Anterior cingulate cortex (tissue), 58 donors: ENCODE measurements around the gene CNTROB.
A peak's percentile ranks its signal among the peaks of the same experiment; 100 is the strongest.

Source experiments
- DNase-seq, 58 donors: peaks; one replicate each; lab custom pipeline; 2025; lab: John Stamatoyannopoulos, UW

The CNTROB gene

GRCh38 chr17:7897773-7898172, 34.2 kb upstream of the CNTROB start:
- peak in 12 of 58 donors; percentile 7 to 69 (median 24) for DNase-seq

GRCh38 chr17:7903154-7904103, 28.6 kb upstream of the CNTROB start:
- DNase-seq = peak in 1 of 58 donors; percentile 16

- DNase-seq = no peak
These were observed 22.9 kb upstream of the CNTROB start for GRCh38 chr17:7909089-7909488.

GRCh38 chr17:7910281-7910680, 21.7 kb upstream of the CNTROB start:
- DNase-seq = no peak

GRCh38 chr17:7910711-7911110, 21.3 kb upstream of the CNTROB start:
- DNase-seq = no peak

GRCh38 chr17:7911116-7911515, 20.9 kb upstream of the CNTROB start:
- DNase-seq = no peak

GRCh38 chr17:7912927-7913524, 19.0 kb upstream of the CNTROB start:
- peak in 8 of 58 donors; percentile 2 to 59 (median 6) for DNase-seq

GRCh38 chr17:7915179-7915610, 16.8 kb upstream of the CNTROB start:
- DNase-seq = peak in 30 of 58 donors; percentile 36 to 80 (median 66)

GRCh38 chr17:7915611-7916384, 16.2 kb upstream of the CNTROB start, which contains the start of gene RNF227:
Gene RNF227 (minus strand): TSS chr17:7916289. CDS start chr17:7916195, 94 bp downstream.
- DNase-seq = peak in 57 of 58 donors; percentile 51 to 92 (median 81)

- DNase-seq = peak in 4 of 58 donors; percentile 40 to 66 (median 58)
These were observed 15.7 kb upstream of the CNTROB start for GRCh38 chr17:7916385-7916682.

GRCh38 chr17:7916808-7917207, 15.2 kb upstream of the CNTROB start:
- no peak for DNase-seq

GRCh38 chr17:7922269-7922844, 9.6 kb upstream of the CNTROB start:
- DNase-seq = no peak

- DNase-seq = peak in 56 of 58 donors; percentile 24 to 88 (median 66)
These were observed 9.0 kb upstream of the CNTROB start for GRCh38 chr17:7922845-7923628.

GRCh38 chr17:7927596-7927995, 4.4 kb upstream of the CNTROB start:
- no peak for DNase-seq

GRCh38 chr17:7929158-7930023, 2.6 kb upstream of the CNTROB start, which contains the start of gene KCNAB3:
Gene KCNAB3 (minus strand): TSS chr17:7929856. CDS start chr17:7929435, 421 bp downstream.
- peak in 52 of 58 donors; percentile 4 to 84 (median 58) for DNase-seq

GRCh38 chr17:7930841-7931631, 970 bp upstream of the CNTROB start:
- DNase-seq = no peak

GRCh38 chr17:7932483-7932891, 481 bp downstream of the CNTROB start:
- peak in 10 of 58 donors; percentile 7 to 52 (median 22) for DNase-seq

GRCh38 chr17:7932949-7933348, 943 bp downstream of the CNTROB start:
- no peak for DNase-seq
